SK-N-SH treated with all-trans-retinoic acid at 6 μM for 48 hours (cell line): ENCODE results near the gene CRABP2.

Experiments
- ATAC-seq: fragments of 200-7000 bp; cut with Tn5 transposase; 3 replicates; pipeline ENCODE4 v1.9.1; 2020; ENCODE audit warnings: mild to moderate bottlenecking, moderate library complexity
- ARNTL ChIP-seq: fragments of 450-650 bp; formaldehyde crosslinking; IDR thresholded peaks from 2 replicates; pipeline ENCODE4 v1.5.0; 2020; ENCODE audit warnings: low read depth, mild to moderate bottlenecking, moderate library complexity, borderline replicate concordance
- GLIS3 ChIP-seq: fragments of 250-450 bp; sonication (Bioruptor Pico); IDR thresholded peaks from 2 replicates; pipeline ENCODE4 v1.5.0; 2020; ENCODE audit warnings: mild to moderate bottlenecking, moderate library complexity
- ISL1 ChIP-seq: fragments of 250-450 bp; sonication (Bioruptor Pico); IDR thresholded peaks from 2 replicates; pipeline ENCODE4 v2.1.2; 2022; ENCODE audit warnings: mild to moderate bottlenecking, moderate library complexity
- OSR1 ChIP-seq: fragments of 250-450 bp; sonication (Bioruptor Pico); IDR thresholded peaks from 2 replicates; pipeline ENCODE4 v1.8.0; 2022; ENCODE audit warnings: moderate library complexity, mild to moderate bottlenecking, inconsistent platforms
- PPARA ChIP-seq: fragments of 250-450 bp; sonication (Bioruptor Pico); IDR thresholded peaks from 2 replicates; pipeline ENCODE4 v1.5.0; 2020; ENCODE audit warnings: mild to moderate bottlenecking, borderline replicate concordance
- RARB ChIP-seq: fragments of 250-450 bp; sonication (Bioruptor Pico); IDR thresholded peaks from 2 replicates; pipeline ENCODE4 v1.8.0; 2021; ENCODE audit warnings: mild to moderate bottlenecking, moderate library complexity
- TCF4 ChIP-seq: fragments of 250-450 bp; sonication (Bioruptor Pico); IDR thresholded peaks from 2 replicates; pipeline ENCODE4 v1.8.0; 2021; ENCODE audit warnings: mild to moderate bottlenecking, moderate library complexity, borderline replicate concordance
- TOX ChIP-seq: fragments of 250-450 bp; sonication (Bioruptor Pico); IDR thresholded peaks from 2 replicates; pipeline ENCODE4 v1.8.0; 2021; ENCODE audit warnings: mild to moderate bottlenecking, moderate library complexity, borderline replicate concordance
- ZC3H10 ChIP-seq: fragments of 250-450 bp; sonication (Bioruptor Pico); IDR thresholded peaks from 2 replicates; pipeline ENCODE4 v1.5.1; 2021; ENCODE audit warnings: mild to moderate bottlenecking, moderate library complexity
- ZFP3 ChIP-seq: fragments of 250-450 bp; sonication (Bioruptor Pico); IDR thresholded peaks from 2 replicates; pipeline ENCODE4 v1.5.0; 2020; ENCODE audit warnings: mild to moderate bottlenecking, moderate library complexity
- ZFP30 ChIP-seq: fragments of 450-650 bp; formaldehyde crosslinking; IDR thresholded peaks from 2 replicates; pipeline ENCODE4 v1.5.0; 2022; ENCODE audit warnings: mild to moderate bottlenecking, moderate library complexity
- ZNF565 ChIP-seq: fragments of 450-650 bp; formaldehyde crosslinking; conservative IDR thresholded peaks from 2 replicates; pipeline ENCODE4 v1.5.0; 2020; ENCODE audit warnings: low read depth, mild to moderate bottlenecking, moderate library complexity
- ZNF70 ChIP-seq: fragments of 450-650 bp; formaldehyde crosslinking; IDR thresholded peaks from 2 replicates; pipeline ENCODE4 v1.5.0; 2020; ENCODE audit warnings: mild to moderate bottlenecking, moderate library complexity
- ZNF8 ChIP-seq: fragments of 450-650 bp; formaldehyde crosslinking; IDR thresholded peaks from 2 replicates; pipeline ENCODE4 v1.5.0; 2020; ENCODE audit warnings: mild to moderate bottlenecking, moderate library complexity
- TF ChIP-seq, protein P1 (sequence below): fragments of 250-450 bp; sonication (Bioruptor Pico); IDR thresholded peaks from 2 replicates; pipeline ENCODE4 v1.5.0; 2020; ENCODE audit warnings: mild to moderate bottlenecking, moderate library complexity
- TF ChIP-seq, protein P2 (sequence below): fragments of 250-450 bp; sonication (Bioruptor Pico); IDR thresholded peaks from 2 replicates; pipeline ENCODE4 v1.5.1; 2020; ENCODE audit warnings: low read depth, mild to moderate bottlenecking, moderate library complexity
- TF ChIP-seq, protein P3 (sequence below): fragments of 250-450 bp; sonication (Bioruptor Pico); IDR thresholded peaks from 2 replicates; pipeline ENCODE4 v1.5.1; 2021; ENCODE audit warnings: mild to moderate bottlenecking, moderate library complexity
- TF ChIP-seq, protein P4 (sequence below): fragments of 250-450 bp; sonication (Bioruptor Pico); IDR thresholded peaks from 2 replicates; pipeline ENCODE4 v1.8.0; 2020; ENCODE audit warnings: mild to moderate bottlenecking, moderate library complexity, borderline replicate concordance

CRABP2 gene

DNA sequence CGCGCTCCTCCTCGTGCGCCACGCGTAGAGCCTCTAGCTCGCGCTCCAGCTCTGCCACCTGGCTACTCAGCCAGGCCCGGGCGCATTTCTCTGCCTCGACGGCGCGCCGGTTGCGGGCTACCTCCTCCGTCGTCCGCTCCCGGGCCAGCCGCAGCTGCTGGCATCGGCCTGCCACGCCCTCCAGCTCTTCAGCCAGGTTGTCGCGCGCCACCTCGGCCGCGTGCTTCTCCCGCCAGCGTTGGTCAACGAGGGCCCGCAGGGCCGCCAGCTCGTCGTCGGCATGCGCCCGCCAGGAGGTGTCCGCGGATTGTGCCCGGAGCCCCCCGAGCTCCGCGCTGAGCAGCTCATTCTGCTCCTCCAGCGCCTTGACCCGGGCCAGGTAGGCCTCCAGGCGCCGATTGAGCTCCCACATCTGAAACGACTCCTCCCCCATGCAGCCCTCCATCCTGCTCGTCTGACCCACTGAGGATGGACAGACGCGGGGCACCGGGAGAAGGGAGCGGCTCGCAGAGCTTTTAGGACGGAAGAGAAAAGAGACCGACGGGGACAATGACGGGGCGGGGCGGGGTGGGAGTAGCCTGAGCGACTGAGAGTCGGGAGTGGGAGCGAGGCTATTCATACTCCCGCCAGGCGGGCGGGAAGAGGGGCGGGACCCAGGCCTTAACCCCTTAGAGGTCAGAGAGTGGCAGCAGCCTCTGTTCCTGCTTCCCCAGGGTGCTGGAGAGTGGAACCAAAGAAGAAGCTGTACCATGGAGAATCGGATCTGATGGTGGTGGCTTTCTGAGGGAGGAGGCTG is 28.4 kb downstream of the CRABP2 start, which contains the start of gene NES:
Gene NES (minus strand): TSS at position 588 of the 796 bp plus-strand sequence. CDS start 143 bp downstream, at position 445.
- TF ChIP-seq, protein P1, sequence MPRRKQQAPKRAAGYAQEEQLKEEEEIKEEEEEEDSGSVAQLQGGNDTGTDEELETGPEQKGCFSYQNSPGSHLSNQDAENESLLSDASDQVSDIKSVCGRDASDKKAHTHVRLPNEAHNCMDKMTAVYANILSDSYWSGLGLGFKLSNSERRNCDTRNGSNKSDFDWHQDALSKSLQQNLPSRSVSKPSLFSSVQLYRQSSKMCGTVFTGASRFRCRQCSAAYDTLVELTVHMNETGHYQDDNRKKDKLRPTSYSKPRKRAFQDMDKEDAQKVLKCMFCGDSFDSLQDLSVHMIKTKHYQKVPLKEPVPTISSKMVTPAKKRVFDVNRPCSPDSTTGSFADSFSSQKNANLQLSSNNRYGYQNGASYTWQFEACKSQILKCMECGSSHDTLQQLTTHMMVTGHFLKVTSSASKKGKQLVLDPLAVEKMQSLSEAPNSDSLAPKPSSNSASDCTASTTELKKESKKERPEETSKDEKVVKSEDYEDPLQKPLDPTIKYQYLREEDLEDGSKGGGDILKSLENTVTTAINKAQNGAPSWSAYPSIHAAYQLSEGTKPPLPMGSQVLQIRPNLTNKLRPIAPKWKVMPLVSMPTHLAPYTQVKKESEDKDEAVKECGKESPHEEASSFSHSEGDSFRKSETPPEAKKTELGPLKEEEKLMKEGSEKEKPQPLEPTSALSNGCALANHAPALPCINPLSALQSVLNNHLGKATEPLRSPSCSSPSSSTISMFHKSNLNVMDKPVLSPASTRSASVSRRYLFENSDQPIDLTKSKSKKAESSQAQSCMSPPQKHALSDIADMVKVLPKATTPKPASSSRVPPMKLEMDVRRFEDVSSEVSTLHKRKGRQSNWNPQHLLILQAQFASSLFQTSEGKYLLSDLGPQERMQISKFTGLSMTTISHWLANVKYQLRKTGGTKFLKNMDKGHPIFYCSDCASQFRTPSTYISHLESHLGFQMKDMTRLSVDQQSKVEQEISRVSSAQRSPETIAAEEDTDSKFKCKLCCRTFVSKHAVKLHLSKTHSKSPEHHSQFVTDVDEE (CRISPR knock-in tag): no peak
- TF ChIP-seq OSR1 (CRISPR knock-in tag): no peak
- TF ChIP-seq, protein P2, sequence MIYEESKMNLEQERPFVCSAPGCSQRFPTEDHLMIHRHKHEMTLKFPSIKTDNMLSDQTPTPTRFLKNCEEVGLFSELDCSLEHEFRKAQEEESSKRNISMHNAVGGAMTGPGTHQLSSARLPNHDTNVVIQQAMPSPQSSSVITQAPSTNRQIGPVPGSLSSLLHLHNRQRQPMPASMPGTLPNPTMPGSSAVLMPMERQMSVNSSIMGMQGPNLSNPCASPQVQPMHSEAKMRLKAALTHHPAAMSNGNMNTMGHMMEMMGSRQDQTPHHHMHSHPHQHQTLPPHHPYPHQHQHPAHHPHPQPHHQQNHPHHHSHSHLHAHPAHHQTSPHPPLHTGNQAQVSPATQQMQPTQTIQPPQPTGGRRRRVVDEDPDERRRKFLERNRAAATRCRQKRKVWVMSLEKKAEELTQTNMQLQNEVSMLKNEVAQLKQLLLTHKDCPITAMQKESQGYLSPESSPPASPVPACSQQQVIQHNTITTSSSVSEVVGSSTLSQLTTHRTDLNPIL (CRISPR knock-in tag): no peak
- TF ChIP-seq ZFP30 (CRISPR knock-in tag): no peak
- no peak for TF ChIP-seq ZNF8
- TF ChIP-seq PPARA (CRISPR knock-in tag): no peak
- TF ChIP-seq GLIS3: no peak
- TF ChIP-seq, protein P3, sequence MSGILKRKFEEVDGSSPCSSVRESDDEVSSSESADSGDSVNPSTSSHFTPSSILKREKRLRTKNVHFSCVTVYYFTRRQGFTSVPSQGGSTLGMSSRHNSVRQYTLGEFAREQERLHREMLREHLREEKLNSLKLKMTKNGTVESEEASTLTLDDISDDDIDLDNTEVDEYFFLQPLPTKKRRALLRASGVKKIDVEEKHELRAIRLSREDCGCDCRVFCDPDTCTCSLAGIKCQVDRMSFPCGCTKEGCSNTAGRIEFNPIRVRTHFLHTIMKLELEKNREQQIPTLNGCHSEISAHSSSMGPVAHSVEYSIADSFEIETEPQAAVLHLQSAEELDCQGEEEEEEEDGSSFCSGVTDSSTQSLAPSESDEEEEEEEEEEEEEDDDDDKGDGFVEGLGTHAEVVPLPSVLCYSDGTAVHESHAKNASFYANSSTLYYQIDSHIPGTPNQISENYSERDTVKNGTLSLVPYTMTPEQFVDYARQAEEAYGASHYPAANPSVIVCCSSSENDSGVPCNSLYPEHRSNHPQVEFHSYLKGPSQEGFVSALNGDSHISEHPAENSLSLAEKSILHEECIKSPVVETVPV (CRISPR knock-in tag): no peak
- TF ChIP-seq TOX (CRISPR knock-in tag): no peak
- no peak for TF ChIP-seq ARNTL (CRISPR knock-in tag)
- TF ChIP-seq TCF4 (CRISPR knock-in tag): no peak
- no peak for TF ChIP-seq ISL1 (CRISPR knock-in tag)
- TF ChIP-seq ZNF565 (CRISPR knock-in tag): no peak
- no peak for TF ChIP-seq ZNF70 (CRISPR knock-in tag)
- ATAC-seq: peak; percentile 69

DNA sequence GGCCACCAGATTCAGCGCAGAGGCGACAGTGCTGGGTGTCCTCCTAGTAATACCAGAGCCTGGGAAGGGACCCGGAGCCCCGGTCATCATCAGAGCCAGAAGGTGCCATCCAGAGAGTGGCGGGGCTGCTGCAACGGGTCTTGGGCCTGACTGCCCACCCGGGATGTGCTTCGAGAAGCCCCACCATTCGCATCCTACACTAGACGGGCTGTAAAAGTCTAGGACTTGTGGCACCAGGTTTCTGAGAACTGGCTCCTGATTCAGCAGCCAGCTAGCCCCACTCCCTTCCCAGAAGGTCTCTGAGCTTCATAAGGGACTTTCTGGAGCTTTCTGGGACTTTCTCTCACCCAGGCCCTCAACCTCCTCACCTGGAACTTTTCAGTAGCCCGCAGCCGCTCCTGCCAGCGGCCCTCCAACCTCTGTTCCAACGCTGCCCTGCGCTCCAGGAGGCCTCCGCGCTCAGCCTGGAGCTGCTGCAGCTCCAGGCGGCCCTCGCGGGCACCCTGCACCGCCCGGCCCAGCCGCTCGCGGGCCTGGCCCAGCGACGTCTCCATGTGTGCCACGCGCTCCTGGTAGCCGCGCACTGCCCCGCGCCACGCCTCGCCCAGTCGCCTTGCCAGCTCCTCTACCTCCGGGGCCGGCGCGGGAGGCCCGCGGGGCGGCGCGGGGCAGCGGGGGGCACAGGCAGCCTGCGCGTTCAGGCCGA is 29.1 kb downstream of the CRABP2 start:
- ATAC-seq: peak; percentile 42
- TF ChIP-seq ZNF70 (CRISPR knock-in tag) (no peak), TCF4 (CRISPR knock-in tag) (no peak), ZFP3 (no peak)

DNA sequence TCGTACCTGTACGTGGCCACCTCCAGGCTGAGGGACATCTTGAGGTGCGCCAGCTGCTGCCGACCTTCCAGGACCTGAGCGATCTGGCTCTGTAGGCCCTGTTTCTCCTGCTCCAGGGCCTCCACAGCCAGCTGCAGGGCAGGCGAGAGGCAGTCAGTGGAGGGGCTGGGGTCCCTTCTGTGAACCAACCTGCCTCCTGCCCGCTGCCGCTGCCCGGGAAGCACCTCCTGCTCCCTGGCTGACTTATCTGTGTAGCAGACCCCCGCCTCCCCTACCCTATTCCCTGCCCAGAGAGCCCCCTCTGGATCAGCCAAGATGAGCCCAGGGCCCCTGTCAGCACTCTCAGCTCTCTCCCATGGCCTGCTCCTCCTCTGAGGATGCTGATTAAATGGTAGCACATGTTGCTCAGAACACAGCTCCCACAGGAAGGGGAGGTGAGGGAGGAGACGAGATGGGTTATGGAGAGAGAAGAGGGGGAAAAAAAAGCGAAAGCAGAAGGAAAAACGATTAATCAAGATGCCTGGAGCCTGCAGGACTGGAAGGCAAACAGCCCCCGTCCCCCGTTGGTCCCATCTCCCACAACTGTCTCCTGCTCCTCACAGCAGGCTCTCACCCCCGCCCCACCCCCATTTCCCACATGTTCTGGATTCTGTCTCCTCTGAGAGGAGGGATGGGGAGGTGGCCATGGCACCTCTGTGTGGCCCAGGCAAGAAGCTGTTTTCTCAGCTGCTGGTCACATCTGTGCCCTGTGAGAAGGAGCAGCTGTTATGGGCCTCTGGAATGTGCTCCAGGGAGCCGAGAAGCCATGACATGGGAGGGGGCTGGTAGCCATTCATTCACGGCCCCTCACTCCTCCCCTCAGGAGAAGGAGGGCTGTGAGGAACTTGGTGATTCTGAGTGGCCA is 29.9 kb downstream of the CRABP2 start:
- TF ChIP-seq GLIS3 (no peak), TCF4 (CRISPR knock-in tag) (peak; percentile 73), ZFP30 (CRISPR knock-in tag) (no peak)
- ATAC-seq: peak; percentile 63

DNA sequence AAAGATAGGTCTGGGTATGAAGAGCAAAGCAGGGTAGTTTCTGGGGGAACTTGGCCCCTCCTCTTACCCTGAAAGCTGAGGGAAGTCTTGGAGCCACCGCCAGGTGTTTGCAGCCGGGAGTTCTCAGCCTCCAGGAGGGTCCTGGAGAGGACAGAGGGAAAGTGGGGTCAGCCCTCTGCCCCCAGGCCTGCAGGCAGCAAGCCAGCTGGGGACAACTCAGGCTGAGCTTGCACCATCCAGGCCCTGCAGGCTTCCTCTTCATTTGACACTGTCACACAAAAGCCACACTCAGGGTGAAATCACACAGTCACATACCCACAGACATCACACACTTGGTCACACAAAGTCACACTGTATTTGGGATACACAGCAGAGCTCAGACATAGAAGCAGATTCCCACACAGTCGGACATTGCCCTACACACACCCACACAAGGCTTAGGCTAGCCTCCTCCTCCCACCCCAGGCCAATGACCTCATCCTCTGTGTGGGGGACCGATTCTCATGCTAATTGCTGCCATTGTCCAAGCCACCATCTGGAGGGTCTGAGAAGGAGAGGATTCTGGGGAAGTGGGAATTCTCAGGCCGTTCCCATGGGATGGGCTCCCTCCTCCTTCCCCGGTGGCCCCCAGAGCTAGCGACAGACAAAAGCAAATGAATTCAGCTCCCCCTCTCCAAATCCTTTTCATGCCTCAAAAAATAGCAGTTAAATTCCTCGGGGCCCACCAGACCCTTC is 31.8 kb downstream of the CRABP2 start:
- no peak for ATAC-seq
- TF ChIP-seq RARB (no peak), ISL1 (CRISPR knock-in tag) (no peak), ZC3H10 (CRISPR knock-in tag) (no peak), ZNF8 (no peak), ARNTL (CRISPR knock-in tag) (no peak), GLIS3 (no peak)
- TF ChIP-seq, protein P4, sequence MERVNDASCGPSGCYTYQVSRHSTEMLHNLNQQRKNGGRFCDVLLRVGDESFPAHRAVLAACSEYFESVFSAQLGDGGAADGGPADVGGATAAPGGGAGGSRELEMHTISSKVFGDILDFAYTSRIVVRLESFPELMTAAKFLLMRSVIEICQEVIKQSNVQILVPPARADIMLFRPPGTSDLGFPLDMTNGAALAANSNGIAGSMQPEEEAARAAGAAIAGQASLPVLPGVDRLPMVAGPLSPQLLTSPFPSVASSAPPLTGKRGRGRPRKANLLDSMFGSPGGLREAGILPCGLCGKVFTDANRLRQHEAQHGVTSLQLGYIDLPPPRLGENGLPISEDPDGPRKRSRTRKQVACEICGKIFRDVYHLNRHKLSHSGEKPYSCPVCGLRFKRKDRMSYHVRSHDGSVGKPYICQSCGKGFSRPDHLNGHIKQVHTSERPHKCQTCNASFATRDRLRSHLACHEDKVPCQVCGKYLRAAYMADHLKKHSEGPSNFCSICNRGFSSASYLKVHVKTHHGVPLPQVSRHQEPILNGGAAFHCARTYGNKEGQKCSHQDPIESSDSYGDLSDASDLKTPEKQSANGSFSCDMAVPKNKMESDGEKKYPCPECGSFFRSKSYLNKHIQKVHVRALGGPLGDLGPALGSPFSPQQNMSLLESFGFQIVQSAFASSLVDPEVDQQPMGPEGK (CRISPR knock-in tag): no peak
- TF ChIP-seq, protein P3 (CRISPR knock-in tag): no peak
- TF ChIP-seq, protein P2 (CRISPR knock-in tag): no peak
